GM23338 (cell line): ENCODE data around the gene SFR1. TPM values are rescaled to one million over a fixed set of nuclear protein-coding genes. Genes with fewer than 3 reads are reported as not detected.

Source experiments
- ATAC-seq: fragments of 200-7000 bp; cut with Tn5 transposase; 3 replicates; pipeline ENCODE4 v1.9.1; 2020
- DNase-seq: peaks from one replicate; pipeline ENCODE4 v3.0.0-alpha.2; 2015; ENCODE audit warnings: low spot score
- H2AFZ ChIP-seq: fragments of 200-600 bp; sonication (generic); 2 replicates; pipeline ENCODE4 v1.8.0; 2016; ENCODE audit warnings: antibody characterized with exemption, mild to moderate bottlenecking, moderate library complexity
- H3F3A ChIP-seq: fragments of 200-600 bp; sonication (generic); replicated peaks from 2 replicates; pipeline ENCODE4 v1.8.0; 2017; ENCODE audit warnings: antibody characterized with exemption, mixed run types, low read depth
- H3K27ac ChIP-seq: fragments of 200-600 bp; sonication (generic); 2 replicates; pipeline ENCODE4 v1.6.1; 2016; ENCODE audit warnings: low read depth
- H3K27me3 ChIP-seq: fragments of 200-600 bp; sonication (generic); 2 replicates; pipeline ENCODE4 v1.8.0; 2016; ENCODE audit warnings: mild to moderate bottlenecking, mixed run types, moderate library complexity; ENCODE audit not compliant: insufficient read depth
- H3K36me3 ChIP-seq: fragments of 200-600 bp; sonication (generic); 2 replicates; pipeline ENCODE4 v1.8.0; 2016; ENCODE audit warnings: mild to moderate bottlenecking; ENCODE audit not compliant: insufficient read depth
- H3K4me1 ChIP-seq: fragments of 200-600 bp; sonication (generic); 2 replicates; pipeline ENCODE4 v1.8.0; 2016; ENCODE audit warnings: mild to moderate bottlenecking, moderate library complexity; ENCODE audit not compliant: insufficient read depth
- H3K4me2 ChIP-seq: fragments of 200-600 bp; sonication (generic); 2 replicates; pipeline ENCODE4 v1.7.1; 2017; ENCODE audit warnings: mixed run types
- H3K4me3 ChIP-seq: fragments of 200-600 bp; sonication (generic); 2 replicates; pipeline ENCODE4 v1.6.1; 2016; ENCODE audit warnings: mixed run types
- H3K79me2 ChIP-seq: fragments of 200-600 bp; sonication (generic); replicated peaks from 2 replicates; pipeline ENCODE4 v1.8.0; 2017; ENCODE audit warnings: mild to moderate bottlenecking; ENCODE audit not compliant: insufficient read depth
- H3K9me2 ChIP-seq: fragments of 200-600 bp; sonication (generic); 2 replicates; pipeline ENCODE4 v1.8.0; 2017; ENCODE audit not compliant: insufficient read depth
- H4K20me1 ChIP-seq: fragments of 200-600 bp; sonication (generic); replicated peaks from 2 replicates; pipeline ENCODE4 v1.8.0; 2017; ENCODE audit warnings: mild to moderate bottlenecking; ENCODE audit not compliant: insufficient read depth
- H3K27ac Mint-ChIP-seq: 2 replicates; pipeline ENCODE4 v1.8.0; 2020; ENCODE audit warnings: inconsistent platforms, mild to moderate bottlenecking, moderate library complexity, mixed read lengths
- H3K27me3 Mint-ChIP-seq: 3 replicates; pipeline ENCODE4 v1.8.0; 2022; ENCODE audit warnings: low read depth, mild to moderate bottlenecking, moderate library complexity, mixed read lengths, inconsistent platforms; ENCODE audit not compliant: insufficient read depth, poor library complexity
- H3K36me3 Mint-ChIP-seq: 3 replicates; pipeline ENCODE4 v1.8.0; 2021; ENCODE audit warnings: low read depth, mild to moderate bottlenecking, inconsistent platforms, moderate library complexity, mixed read lengths
- H3K4me1 Mint-ChIP-seq: 3 replicates; pipeline ENCODE4 v1.8.0; 2020; ENCODE audit warnings: mild to moderate bottlenecking, inconsistent platforms, mixed read lengths
- H3K4me3 Mint-ChIP-seq: 3 replicates; pipeline ENCODE4 v1.8.0; 2021; ENCODE audit warnings: moderate library complexity, mild to moderate bottlenecking, inconsistent platforms, mixed read lengths
- H3K9me3 Mint-ChIP-seq: 3 replicates; pipeline ENCODE4 v1.8.0; 2020; ENCODE audit warnings: moderate library complexity, mild to moderate bottlenecking, inconsistent platforms, mixed read lengths
- EZH2phosphoT487 ChIP-seq: fragments of 200-600 bp; sonication (generic); IDR thresholded peaks from one replicate; pipeline ENCODE4 v1.8.1; 2018; ENCODE audit warnings: antibody characterized with exemption; ENCODE audit not compliant: unreplicated experiment
- NANOG ChIP-seq: IDR thresholded peaks from 2 replicates; pipeline ENCODE4 v1.6.1; 2016; ENCODE audit warnings: antibody characterized with exemption, borderline replicate concordance
- POLR2AphosphoS5 ChIP-seq: IDR thresholded peaks from 2 replicates; pipeline ENCODE4 v1.6.1; 2016; ENCODE audit warnings: antibody characterized with exemption, low read depth
- ZNF331 ChIP-seq: fragments of 250-450 bp; sonication (Bioruptor Pico); IDR thresholded peaks from 2 replicates; pipeline ENCODE4 v1.5.0; 2020; ENCODE audit warnings: low read depth, mild to moderate bottlenecking, moderate library complexity
- polyA plus RNA-seq: library from polyadenylated mRNA; unstranded; fragments of >200 nt; fragmentation: Nextera tagmentation; extraction: Ambion mirVana; gene quantifications from 2 replicates; pipeline ENCODE4 v1.2.1, GENCODE V29; 2016
- total RNA-seq: library from RNA; depleted of rRNA; stranded (reverse); fragments of >200 nt; shearing (Covaris generic); gene quantifications from 2 replicates; pipeline ENCODE4 v1.2.3, GENCODE V29; 2014
- TF ChIP-seq, protein P1 (sequence below), 2 experiments: fragments of 200-600 bp in 1 of 2; sonication (generic) in 1 of 2; conservative IDR thresholded peaks; 2 replicates each; pipeline versions ENCODE4 v1.5.1 to v1.6.1; 2016 to 2017; ENCODE audit warnings: antibody characterized with exemption in 2 of 2, low read depth in 2 of 2, mild to moderate bottlenecking in 2 of 2, moderate library complexity in 1 of 2
- TF ChIP-seq, protein P2 (sequence below): fragments of 250-450 bp; sonication (Bioruptor Pico); IDR thresholded peaks from 2 replicates; pipeline ENCODE4 v1.5.0; 2020; ENCODE audit warnings: mild to moderate bottlenecking, moderate library complexity

SFR1 gene
- total and polyA plus RNA-seq, 2 experiments from 2014 or later = 8.3 to 13.0 TPM

DNA sequence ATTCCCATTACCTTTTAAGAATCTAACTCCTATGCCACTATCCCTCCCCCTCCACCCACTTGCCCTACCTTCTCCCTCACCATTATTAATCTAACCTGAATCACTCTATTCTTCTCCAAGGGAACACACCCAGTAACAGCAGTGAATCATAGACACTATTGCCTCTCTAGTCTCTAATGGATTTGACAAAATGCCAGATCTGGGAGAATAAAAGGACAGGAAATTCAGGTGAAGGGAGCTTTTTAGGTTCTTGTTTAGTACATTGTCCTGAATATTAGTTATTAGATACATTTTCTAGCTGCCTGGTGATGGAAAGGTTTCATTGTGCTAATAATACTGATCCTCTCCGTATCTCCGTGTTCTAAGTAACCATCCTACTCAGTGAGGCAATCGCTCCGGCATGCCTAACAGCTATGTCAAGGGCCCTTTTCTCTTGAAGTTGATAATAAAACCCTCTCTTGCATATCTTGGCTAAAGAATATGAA, 4.1 kb upstream of the SFR1 start:
- H3K9me2 ChIP-seq = no peaks in the 10 kb centered on the region
- no peak overlapping the region for H3K27ac ChIP-seq
- no peaks in the 10 kb centered on the region; the same call in 2 of the 3 replicates for H3K36me3 Mint-ChIP-seq
- H4K20me1 ChIP-seq = no peaks in the 10 kb centered on the region
- H3K79me2 ChIP-seq = no peaks in the 10 kb centered on the region
- H3K4me1 ChIP-seq = peaks cover 13% of the 10 kb centered on the region; the same call in 1 of the 2 replicates
- no peak overlapping the region for H3K4me3 ChIP-seq
- ATAC-seq (no peak), DNase-seq (no peak)
- no peaks in the 10 kb centered on the region for H3K36me3 ChIP-seq
- H3K4me3 Mint-ChIP-seq = no peak overlapping the region
- TF ChIP-seq POLR2AphosphoS5 (no peak), ZNF331 (CRISPR knock-in tag) (no peak), NANOG (no peak), EZH2phosphoT487 (no peak)
- TF ChIP-seq, protein P1, sequence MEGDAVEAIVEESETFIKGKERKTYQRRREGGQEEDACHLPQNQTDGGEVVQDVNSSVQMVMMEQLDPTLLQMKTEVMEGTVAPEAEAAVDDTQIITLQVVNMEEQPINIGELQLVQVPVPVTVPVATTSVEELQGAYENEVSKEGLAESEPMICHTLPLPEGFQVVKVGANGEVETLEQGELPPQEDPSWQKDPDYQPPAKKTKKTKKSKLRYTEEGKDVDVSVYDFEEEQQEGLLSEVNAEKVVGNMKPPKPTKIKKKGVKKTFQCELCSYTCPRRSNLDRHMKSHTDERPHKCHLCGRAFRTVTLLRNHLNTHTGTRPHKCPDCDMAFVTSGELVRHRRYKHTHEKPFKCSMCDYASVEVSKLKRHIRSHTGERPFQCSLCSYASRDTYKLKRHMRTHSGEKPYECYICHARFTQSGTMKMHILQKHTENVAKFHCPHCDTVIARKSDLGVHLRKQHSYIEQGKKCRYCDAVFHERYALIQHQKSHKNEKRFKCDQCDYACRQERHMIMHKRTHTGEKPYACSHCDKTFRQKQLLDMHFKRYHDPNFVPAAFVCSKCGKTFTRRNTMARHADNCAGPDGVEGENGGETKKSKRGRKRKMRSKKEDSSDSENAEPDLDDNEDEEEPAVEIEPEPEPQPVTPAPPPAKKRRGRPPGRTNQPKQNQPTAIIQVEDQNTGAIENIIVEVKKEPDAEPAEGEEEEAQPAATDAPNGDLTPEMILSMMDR (conservative IDR thresholded peaks at IDR 0.05; ENCODE audit: low read depth in 2 of 2) = no peak
- TF ChIP-seq, protein P2, sequence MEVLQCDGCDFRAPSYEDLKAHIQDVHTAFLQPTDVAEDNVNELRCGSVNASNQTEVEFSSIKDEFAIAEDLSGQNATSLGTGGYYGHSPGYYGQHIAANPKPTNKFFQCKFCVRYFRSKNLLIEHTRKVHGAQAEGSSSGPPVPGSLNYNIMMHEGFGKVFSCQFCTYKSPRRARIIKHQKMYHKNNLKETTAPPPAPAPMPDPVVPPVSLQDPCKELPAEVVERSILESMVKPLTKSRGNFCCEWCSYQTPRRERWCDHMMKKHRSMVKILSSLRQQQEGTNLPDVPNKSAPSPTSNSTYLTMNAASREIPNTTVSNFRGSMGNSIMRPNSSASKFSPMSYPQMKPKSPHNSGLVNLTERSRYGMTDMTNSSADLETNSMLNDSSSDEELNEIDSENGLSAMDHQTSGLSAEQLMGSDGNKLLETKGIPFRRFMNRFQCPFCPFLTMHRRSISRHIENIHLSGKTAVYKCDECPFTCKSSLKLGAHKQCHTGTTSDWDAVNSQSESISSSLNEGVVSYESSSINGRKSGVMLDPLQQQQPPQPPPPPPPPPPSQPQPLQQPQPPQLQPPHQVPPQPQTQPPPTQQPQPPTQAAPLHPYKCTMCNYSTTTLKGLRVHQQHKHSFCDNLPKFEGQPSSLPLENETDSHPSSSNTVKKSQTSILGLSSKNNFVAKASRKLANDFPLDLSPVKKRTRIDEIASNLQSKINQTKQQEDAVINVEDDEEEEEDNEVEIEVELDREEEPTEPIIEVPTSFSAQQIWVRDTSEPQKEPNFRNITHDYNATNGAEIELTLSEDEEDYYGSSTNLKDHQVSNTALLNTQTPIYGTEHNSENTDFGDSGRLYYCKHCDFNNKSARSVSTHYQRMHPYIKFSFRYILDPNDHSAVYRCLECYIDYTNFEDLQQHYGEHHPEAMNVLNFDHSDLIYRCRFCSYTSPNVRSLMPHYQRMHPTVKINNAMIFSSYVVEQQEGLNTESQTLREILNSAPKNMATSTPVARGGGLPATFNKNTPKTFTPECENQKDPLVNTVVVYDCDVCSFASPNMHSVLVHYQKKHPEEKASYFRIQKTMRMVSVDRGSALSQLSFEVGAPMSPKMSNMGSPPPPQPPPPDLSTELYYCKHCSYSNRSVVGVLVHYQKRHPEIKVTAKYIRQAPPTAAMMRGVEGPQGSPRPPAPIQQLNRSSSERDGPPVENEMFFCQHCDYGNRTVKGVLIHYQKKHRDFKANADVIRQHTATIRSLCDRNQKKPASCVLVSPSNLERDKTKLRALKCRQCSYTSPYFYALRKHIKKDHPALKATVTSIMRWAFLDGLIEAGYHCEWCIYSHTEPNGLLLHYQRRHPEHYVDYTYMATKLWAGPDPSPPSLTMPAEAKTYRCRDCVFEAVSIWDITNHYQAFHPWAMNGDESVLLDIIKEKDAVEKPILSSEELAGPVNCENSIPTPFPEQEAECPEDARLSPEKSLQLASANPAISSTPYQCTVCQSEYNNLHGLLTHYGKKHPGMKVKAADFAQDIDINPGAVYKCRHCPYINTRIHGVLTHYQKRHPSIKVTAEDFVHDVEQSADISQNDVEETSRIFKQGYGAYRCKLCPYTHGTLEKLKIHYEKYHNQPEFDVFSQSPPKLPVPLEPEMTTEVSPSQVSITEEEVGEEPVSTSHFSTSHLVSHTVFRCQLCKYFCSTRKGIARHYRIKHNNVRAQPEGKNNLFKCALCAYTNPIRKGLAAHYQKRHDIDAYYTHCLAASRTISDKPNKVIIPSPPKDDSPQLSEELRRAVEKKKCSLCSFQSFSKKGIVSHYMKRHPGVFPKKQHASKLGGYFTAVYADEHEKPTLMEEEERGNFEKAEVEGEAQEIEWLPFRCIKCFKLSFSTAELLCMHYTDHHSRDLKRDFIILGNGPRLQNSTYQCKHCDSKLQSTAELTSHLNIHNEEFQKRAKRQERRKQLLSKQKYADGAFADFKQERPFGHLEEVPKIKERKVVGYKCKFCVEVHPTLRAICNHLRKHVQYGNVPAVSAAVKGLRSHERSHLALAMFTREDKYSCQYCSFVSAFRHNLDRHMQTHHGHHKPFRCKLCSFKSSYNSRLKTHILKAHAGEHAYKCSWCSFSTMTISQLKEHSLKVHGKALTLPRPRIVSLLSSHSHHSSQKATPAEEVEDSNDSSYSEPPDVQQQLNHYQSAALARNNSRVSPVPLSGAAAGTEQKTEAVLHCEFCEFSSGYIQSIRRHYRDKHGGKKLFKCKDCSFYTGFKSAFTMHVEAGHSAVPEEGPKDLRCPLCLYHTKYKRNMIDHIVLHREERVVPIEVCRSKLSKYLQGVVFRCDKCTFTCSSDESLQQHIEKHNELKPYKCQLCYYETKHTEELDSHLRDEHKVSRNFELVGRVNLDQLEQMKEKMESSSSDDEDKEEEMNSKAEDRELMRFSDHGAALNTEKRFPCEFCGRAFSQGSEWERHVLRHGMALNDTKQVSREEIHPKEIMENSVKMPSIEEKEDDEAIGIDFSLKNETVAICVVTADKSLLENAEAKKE (CRISPR knock-in tag) = no peak
- H3F3A ChIP-seq = peaks cover 4% of the 10 kb centered on the region; the same call in 1 of the 2 replicates
- H3K4me2 ChIP-seq = no peak overlapping the region
- H2AFZ ChIP-seq = no peak overlapping the region
- no peaks in the 10 kb centered on the region for H3K27me3 ChIP-seq
- H3K27ac Mint-ChIP-seq = no peak overlapping the region
- peaks cover 8% of the 10 kb centered on the region for H3K27me3 Mint-ChIP-seq
- H3K9me3 Mint-ChIP-seq = no peaks in the 10 kb centered on the region
- H3K4me1 Mint-ChIP-seq = peaks cover 18% of the 10 kb centered on the region
